Measurements from ENCODE around the gene GUCY1A1. TPM values are rescaled to one million over a fixed set of nuclear protein-coding genes. Genes with fewer than 3 reads are reported as not detected.

GUCY1A1 gene
- total RNA-seq, 1 donor from 2014 or later, result 1.0 TPM

DNA sequence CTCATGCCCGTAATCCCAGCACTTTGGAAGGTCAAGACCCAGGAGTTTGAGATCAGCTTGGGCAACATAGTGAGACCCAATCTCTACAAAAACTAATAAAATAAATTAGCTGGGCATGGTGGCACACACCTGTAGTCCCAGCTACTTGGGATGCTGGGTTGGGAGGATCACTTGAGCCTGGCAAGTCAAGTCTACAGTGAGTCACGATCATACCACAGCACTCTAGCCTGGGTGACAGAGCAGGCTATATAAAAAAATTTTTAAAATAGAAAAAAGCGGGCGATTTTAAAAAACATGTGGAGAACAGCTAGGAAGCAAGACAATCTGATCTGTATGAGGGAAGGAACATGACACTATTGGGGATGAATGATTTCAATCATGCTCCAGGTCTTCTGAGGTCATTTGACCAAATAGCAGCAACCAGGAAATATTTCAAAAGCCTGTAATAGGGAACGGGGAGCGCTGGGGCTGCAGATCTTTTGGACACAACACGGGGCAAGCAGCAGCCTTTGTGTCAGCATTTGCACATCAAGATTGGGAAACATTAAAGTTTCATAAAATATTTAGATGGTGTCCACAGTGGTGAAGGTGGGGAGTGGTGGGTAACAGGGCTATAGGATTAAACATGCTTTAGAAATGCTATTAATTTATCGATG is 48.3 kb upstream of the GUCY1A1 start:
- Mint-ChIP-seq H3K27ac (ENCODE audit: unreplicated experiment) (no peak overlapping the region), H3K4me3 (ENCODE audit: unreplicated experiment) (no peak overlapping the region), H3K27me3 (ENCODE audit: low read depth, unreplicated experiment) (no peaks in the 10 kb centered on the region), H3K36me3 (ENCODE audit: low read depth, unreplicated experiment) (no peaks in the 10 kb centered on the region), H3K4me1 (ENCODE audit: low read depth, unreplicated experiment) (peaks cover 19% of the 10 kb centered on the region), H3K9me3 (ENCODE audit: unreplicated experiment) (no peaks in the 10 kb centered on the region)
- H2AFZ ChIP-seq (ENCODE audit: low read depth, low read length), result no peak overlapping the region
- no peak overlapping the region for H3K4me2 ChIP-seq (ENCODE audit: low read length)
- no peaks in the 10 kb centered on the region for H3K79me2 ChIP-seq (ENCODE audit: insufficient read depth, low read length)
- no peaks in the 10 kb centered on the region for H3K27me3 ChIP-seq (ENCODE audit: insufficient read depth, low read length)
- no peaks in the 10 kb centered on the region for H3K9me3 ChIP-seq (ENCODE audit: insufficient read depth, low read depth, low read length)
- no peak overlapping the region for H3K9ac ChIP-seq (ENCODE audit: low read length)
- no peaks in the 10 kb centered on the region for H3K4me1 ChIP-seq (ENCODE audit: insufficient read depth, low read length)
- FAIRE-seq, result no peak
- H3K36me3 ChIP-seq (ENCODE audit: insufficient read depth, low read length), result no peaks in the 10 kb centered on the region
- DNase-seq (ENCODE audit: low read depth), result no peak
- H3K4me3 ChIP-seq (ENCODE audit: insufficient read depth, low read depth, low read length), result no peak overlapping the region
- no peak overlapping the region for H3K27ac ChIP-seq (ENCODE audit: low read depth, low read length)
- no peaks in the 10 kb centered on the region for H4K20me1 ChIP-seq (ENCODE audit: insufficient read depth, low read length)
- no peak for TF ChIP-seq EZH2 (IDR thresholded peaks at IDR 0.05; ENCODE audit: insufficient read depth, low read length)
- TF ChIP-seq, protein P1, sequence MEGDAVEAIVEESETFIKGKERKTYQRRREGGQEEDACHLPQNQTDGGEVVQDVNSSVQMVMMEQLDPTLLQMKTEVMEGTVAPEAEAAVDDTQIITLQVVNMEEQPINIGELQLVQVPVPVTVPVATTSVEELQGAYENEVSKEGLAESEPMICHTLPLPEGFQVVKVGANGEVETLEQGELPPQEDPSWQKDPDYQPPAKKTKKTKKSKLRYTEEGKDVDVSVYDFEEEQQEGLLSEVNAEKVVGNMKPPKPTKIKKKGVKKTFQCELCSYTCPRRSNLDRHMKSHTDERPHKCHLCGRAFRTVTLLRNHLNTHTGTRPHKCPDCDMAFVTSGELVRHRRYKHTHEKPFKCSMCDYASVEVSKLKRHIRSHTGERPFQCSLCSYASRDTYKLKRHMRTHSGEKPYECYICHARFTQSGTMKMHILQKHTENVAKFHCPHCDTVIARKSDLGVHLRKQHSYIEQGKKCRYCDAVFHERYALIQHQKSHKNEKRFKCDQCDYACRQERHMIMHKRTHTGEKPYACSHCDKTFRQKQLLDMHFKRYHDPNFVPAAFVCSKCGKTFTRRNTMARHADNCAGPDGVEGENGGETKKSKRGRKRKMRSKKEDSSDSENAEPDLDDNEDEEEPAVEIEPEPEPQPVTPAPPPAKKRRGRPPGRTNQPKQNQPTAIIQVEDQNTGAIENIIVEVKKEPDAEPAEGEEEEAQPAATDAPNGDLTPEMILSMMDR (IDR thresholded peaks at IDR 0.05; ENCODE audit: insufficient read depth, low read depth, low read length), result no peak

DNA sequence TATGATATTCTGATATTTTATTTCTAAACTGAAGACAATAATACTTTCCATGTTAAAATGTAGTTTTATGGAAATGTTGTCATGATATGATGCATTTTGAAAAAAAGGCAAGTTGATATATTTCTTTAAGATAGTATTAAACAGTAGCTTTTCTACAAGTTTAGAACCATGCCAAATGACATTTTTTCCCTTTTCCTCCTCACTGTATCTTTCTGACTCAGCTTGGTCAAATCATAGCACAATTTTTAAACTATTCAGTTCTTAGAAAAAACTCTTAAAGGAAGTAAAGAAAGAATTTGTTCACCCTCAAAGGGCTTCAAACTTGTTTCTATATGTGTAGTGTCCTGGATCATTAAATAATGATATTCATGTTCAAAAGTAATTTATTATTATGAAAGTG is 46.0 kb upstream of the GUCY1A1 start:
- Mint-ChIP-seq H3K36me3 (ENCODE audit: low read depth, unreplicated experiment) (no peaks in the 10 kb centered on the region), H3K9me3 (ENCODE audit: unreplicated experiment) (no peaks in the 10 kb centered on the region), H3K4me3 (ENCODE audit: unreplicated experiment) (no peak overlapping the region), H3K4me1 (ENCODE audit: low read depth, unreplicated experiment) (peaks cover 11% of the 10 kb centered on the region), H3K27ac (ENCODE audit: unreplicated experiment) (no peak overlapping the region), H3K27me3 (ENCODE audit: low read depth, unreplicated experiment) (no peaks in the 10 kb centered on the region)
- FAIRE-seq (no peak), DNase-seq (ENCODE audit: low read depth) (no peak)
- Histone ChIP-seq H3K79me2 (ENCODE audit: insufficient read depth, low read length) (no peaks in the 10 kb centered on the region), H4K20me1 (ENCODE audit: insufficient read depth, low read length) (no peaks in the 10 kb centered on the region), H3K36me3 (ENCODE audit: insufficient read depth, low read length) (no peaks in the 10 kb centered on the region), H3K27ac (ENCODE audit: low read depth, low read length) (no peak overlapping the region), H3K27me3 (ENCODE audit: insufficient read depth, low read length) (no peaks in the 10 kb centered on the region), H3K4me2 (ENCODE audit: low read length) (no peak overlapping the region), H3K4me3 (ENCODE audit: insufficient read depth, low read depth, low read length) (no peak overlapping the region), H3K4me1 (ENCODE audit: insufficient read depth, low read length) (no peaks in the 10 kb centered on the region), H2AFZ (ENCODE audit: low read depth, low read length) (no peak overlapping the region), H3K9ac (ENCODE audit: low read length) (no peak overlapping the region), H3K9me3 (ENCODE audit: insufficient read depth, low read depth, low read length) (no peaks in the 10 kb centered on the region)
- TF ChIP-seq, protein P1 (IDR thresholded peaks at IDR 0.05; ENCODE audit: insufficient read depth, low read depth, low read length), result no peak
- TF ChIP-seq EZH2 (IDR thresholded peaks at IDR 0.05; ENCODE audit: insufficient read depth, low read length), result no peak

DNA sequence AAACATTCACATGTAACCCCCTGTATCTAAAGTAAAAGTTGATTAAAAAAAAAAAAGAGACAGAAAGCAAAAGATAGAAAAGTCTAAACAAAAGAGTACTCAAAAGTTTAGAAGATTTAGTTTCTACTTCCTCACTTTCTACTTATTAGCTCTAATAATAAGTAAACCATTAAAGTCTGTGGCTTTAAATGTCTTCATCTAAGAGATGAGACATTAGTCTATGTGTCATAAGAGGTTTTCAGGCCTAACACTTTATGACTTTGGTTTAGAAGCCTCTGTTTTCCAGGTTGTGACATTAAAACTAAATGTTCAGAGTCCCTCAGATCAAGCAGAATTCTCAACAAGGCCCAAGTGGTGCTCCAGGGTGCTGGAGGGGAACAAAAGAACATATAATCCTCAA is 42.2 kb upstream of the GUCY1A1 start:
- Histone ChIP-seq H3K4me2 (ENCODE audit: low read length) (no peak overlapping the region), H3K79me2 (ENCODE audit: insufficient read depth, low read length) (no peaks in the 10 kb centered on the region), H2AFZ (ENCODE audit: low read depth, low read length) (no peak overlapping the region), H3K9me3 (ENCODE audit: insufficient read depth, low read depth, low read length) (no peaks in the 10 kb centered on the region), H3K4me1 (ENCODE audit: insufficient read depth, low read length) (no peaks in the 10 kb centered on the region), H3K4me3 (ENCODE audit: insufficient read depth, low read depth, low read length) (no peak overlapping the region), H3K27ac (ENCODE audit: low read depth, low read length) (no peak overlapping the region), H4K20me1 (ENCODE audit: insufficient read depth, low read length) (no peaks in the 10 kb centered on the region), H3K27me3 (ENCODE audit: insufficient read depth, low read length) (no peaks in the 10 kb centered on the region), H3K36me3 (ENCODE audit: insufficient read depth, low read length) (no peaks in the 10 kb centered on the region), H3K9ac (ENCODE audit: low read length) (no peak overlapping the region)
- Mint-ChIP-seq H3K4me3 (ENCODE audit: unreplicated experiment) (no peak overlapping the region), H3K27ac (ENCODE audit: unreplicated experiment) (peak overlapping the region; percentile 67), H3K9me3 (ENCODE audit: unreplicated experiment) (no peaks in the 10 kb centered on the region), H3K36me3 (ENCODE audit: low read depth, unreplicated experiment) (no peaks in the 10 kb centered on the region), H3K4me1 (ENCODE audit: low read depth, unreplicated experiment) (peaks cover 19% of the 10 kb centered on the region), H3K27me3 (ENCODE audit: low read depth, unreplicated experiment) (no peaks in the 10 kb centered on the region)
- FAIRE-seq, result no peak
- TF ChIP-seq, protein P1 (IDR thresholded peaks at IDR 0.05; ENCODE audit: insufficient read depth, low read depth, low read length), result no peak
- no peak for TF ChIP-seq EZH2 (IDR thresholded peaks at IDR 0.05; ENCODE audit: insufficient read depth, low read length)
- no peak for DNase-seq (ENCODE audit: low read depth)
